Fibroblast of pulmonary artery (primary cell): ENCODE data around the gene MRPS27.

Source experiments
- DNase-seq: peaks from one replicate; pipeline ENCODE4 v3.0.0-alpha.2; 2010; ENCODE audit warnings: low read depth
- H3K4me3 ChIP-seq: replicated peaks from 2 replicates; pipeline ENCODE4 v1.5.1; 2011; ENCODE audit warnings: low read depth, mild to moderate bottlenecking, control low read depth, low read length, moderate library complexity
- TF ChIP-seq, protein P1 (sequence below): IDR thresholded peaks from 2 replicates; pipeline ENCODE4 v1.5.1; 2011; ENCODE audit warnings: mild to moderate bottlenecking, control low read depth, low read length, inconsistent platforms; ENCODE audit errors: missing control alignments

MRPS27 gene

DNA sequence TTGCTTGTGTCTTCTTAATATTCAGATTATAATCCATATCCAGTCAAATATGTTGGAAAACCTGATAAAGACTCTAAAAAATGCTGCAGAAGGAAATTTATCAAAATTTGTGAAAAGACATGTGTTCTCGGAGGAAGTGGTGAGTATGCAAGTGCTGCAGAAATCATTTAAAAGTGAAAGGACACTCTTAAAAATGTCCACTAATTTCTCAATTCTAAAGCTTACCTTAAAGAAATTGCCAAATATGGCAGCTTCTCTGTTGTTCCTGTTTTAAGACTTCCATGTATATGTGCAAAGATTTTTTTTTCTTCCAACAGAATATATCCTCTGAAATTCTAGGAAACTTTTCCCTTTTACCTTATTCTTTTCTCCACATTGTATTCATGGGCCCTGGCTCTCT lies 32.6 kb upstream of the MRPS27 start:
- DNase-seq, result no peak
- TF ChIP-seq, protein P1, sequence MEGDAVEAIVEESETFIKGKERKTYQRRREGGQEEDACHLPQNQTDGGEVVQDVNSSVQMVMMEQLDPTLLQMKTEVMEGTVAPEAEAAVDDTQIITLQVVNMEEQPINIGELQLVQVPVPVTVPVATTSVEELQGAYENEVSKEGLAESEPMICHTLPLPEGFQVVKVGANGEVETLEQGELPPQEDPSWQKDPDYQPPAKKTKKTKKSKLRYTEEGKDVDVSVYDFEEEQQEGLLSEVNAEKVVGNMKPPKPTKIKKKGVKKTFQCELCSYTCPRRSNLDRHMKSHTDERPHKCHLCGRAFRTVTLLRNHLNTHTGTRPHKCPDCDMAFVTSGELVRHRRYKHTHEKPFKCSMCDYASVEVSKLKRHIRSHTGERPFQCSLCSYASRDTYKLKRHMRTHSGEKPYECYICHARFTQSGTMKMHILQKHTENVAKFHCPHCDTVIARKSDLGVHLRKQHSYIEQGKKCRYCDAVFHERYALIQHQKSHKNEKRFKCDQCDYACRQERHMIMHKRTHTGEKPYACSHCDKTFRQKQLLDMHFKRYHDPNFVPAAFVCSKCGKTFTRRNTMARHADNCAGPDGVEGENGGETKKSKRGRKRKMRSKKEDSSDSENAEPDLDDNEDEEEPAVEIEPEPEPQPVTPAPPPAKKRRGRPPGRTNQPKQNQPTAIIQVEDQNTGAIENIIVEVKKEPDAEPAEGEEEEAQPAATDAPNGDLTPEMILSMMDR, result no peak
- H3K4me3 ChIP-seq, result no peak overlapping the region

- no peak overlapping the region for H3K4me3 ChIP-seq
- TF ChIP-seq, protein P1, result no peak
- DNase-seq, result no peak
These were observed 31.3 kb upstream of the MRPS27 start for GRCh38 chr5:72351376-72351775.

DNA sequence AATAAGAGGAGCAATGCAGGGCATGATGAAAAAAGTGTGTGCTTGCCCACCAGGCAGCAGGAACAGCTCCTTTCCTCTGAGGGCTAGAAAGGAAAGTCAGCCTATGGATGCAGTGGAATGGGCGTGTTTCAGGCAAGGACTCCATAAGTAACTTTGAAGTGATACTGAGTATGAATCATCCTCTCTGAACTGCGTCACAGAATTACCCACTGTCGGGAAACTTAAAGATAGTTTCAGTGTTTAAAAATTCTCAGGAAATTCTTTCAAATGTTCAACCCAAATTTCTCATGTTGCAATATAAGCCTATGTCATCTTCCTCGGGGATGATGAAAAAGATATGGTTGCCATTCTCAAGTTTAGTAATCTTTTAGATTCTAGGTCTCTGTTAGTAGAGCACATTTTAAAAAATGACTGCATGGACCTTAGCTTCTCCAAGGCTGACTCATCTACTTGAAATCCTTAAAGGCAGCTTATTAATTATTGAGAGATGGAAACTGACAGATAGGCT lies 27.8 kb upstream of the MRPS27 start:
- H3K4me3 ChIP-seq, result no peak overlapping the region
- peak; percentile 98 for DNase-seq
- TF ChIP-seq, protein P1, result no peak

GRCh38 chr5:72346398-72346797 lies 26.4 kb upstream of the MRPS27 start:
- DNase-seq, result no peak
- TF ChIP-seq, protein P1, result no peak

DNA sequence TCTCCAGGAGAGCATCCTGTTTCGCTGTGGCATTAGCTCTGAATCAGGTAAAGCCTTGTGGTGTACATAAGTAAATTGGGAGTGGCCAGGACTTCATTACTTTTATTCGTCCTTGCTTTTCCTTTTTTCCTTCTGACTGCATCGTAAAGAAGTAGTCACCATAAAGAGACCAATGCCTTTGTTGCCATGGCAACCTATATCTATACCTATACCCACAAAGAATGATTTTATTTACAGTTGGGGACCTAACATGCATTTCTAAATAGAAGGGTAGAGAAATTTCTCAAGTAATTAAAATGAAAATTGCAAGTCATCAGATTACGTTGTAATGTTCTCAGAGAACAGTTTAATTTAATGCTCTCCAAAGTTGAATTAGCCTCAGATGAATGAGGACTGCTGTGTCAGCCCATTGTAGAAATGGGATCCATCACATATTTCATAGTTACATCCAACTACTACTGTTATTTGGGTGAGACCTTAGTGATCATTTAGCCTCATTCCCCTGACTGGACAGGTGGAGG lies 18.7 kb upstream of the MRPS27 start:
- no peak overlapping the region for H3K4me3 ChIP-seq
- TF ChIP-seq, protein P1, result no peak
- no peak for DNase-seq

More at GRCh38 chr5:72346398-72346797, 26.4 kb upstream of the MRPS27 start:
- no peak overlapping the region for H3K4me3 ChIP-seq

DNA sequence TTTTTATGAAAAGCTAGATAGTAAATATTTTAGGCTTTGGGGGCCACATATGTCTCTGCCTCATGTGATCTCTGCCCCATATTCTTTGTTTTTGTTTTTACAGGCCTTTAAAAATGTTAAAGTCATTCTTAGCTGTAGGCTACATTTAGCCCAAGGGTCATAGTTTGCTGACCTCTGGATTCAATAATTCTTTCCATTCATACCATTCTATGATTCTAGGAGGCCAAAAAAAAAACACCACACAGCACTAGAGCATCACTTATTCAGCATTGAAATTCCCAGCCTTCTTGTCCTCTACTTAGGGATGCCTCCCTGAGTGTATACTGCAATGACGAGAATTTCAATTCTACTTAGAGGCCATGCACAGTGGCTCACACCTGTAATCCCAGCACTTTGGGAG lies 17.1 kb upstream of the MRPS27 start:
- DNase-seq, result no peak
- H3K4me3 ChIP-seq, result no peak overlapping the region
- TF ChIP-seq, protein P1, result no peak

DNA sequence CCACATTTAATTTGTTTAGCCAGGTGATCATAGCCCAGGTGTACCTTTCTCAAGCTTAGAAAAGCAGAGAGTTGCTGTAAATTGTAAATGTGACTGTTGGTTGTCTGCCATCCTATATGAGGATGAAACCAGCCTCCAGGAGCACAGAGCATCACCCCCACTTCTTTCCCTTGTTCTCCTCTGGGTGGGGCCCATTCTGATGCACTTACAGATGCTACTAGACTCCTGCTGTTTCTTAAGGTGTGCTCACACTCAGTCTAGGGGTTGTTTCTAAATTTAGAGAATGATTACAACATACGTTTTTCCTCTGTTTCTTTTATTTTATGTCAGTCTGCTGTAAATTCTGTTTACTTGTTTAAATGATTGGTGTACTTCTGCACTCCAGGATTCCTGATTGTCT lies 10.7 kb upstream of the MRPS27 start:
- DNase-seq, result no peak
- no peak overlapping the region for H3K4me3 ChIP-seq
- TF ChIP-seq, protein P1, result no peak
